Measurements from ENCODE around the gene RARS1.
"Not testable (repeated sequence)": the region's sequence is repeated elsewhere in the genome, so short reads cannot be mapped to it uniquely, and the experiment has no call there.

The RARS1 gene

GRCh38 chr5:168481330-168481788, 4.9 kb upstream of the RARS1 start:
- no peak for DNase-seq

- DNase-seq, result no peak
Observed at GRCh38 chr5:168482361-168482760, 3.9 kb upstream of the RARS1 start.

- no peak for DNase-seq
Observed at GRCh38 chr5:168489059-168489458, 2.8 kb downstream of the RARS1 start.

- DNase-seq, result no peak
Observed at GRCh38 chr5:168494057-168494555, 7.8 kb downstream of the RARS1 start.

GRCh38 chr5:168502563-168503237, 16.4 kb downstream of the RARS1 start:
- DNase-seq, result no peak

GRCh38 chr5:168513861-168514428, 27.7 kb downstream of the RARS1 start:
- no peak for DNase-seq

- DNase-seq, result no peak
Observed at GRCh38 chr5:168525856-168526255, 39.6 kb downstream of the RARS1 start.

- no peak for DNase-seq
Observed at GRCh38 chr5:168527756-168528295, 41.6 kb downstream of the RARS1 start.

GRCh38 chr5:168528521-168529373, 42.5 kb downstream of the RARS1 start, which contains the start of gene FBLL1:
FBLL1 (plus strand) TSS chr5:168529305; CDS start chr5:168529505, 200 bp downstream.
- DNase-seq, result peak in 26 of 51 donors; percentile 4 to 53 (median 24)

GRCh38 chr5:168529374-168530234, 43.3 kb downstream of the RARS1 start:
- peak in 3 of 51 donors; percentile 4 to 48 (median 14) for DNase-seq

- no peak for DNase-seq
Observed at GRCh38 chr5:168530621-168531150, 44.4 kb downstream of the RARS1 start.

GRCh38 chr5:168531191-168531590, 44.9 kb downstream of the RARS1 start:
- DNase-seq, result no peak

GRCh38 chr5:168531987-168532864, 46.0 kb downstream of the RARS1 start:
- no peak for DNase-seq

- DNase-seq, result not testable (repeated sequence)
Observed at GRCh38 chr5:168534351-168534750, 48.1 kb downstream of the RARS1 start.

- DNase-seq, result no peak
Observed at GRCh38 chr5:168537176-168537575, 50.9 kb downstream of the RARS1 start.

GRCh38 chr5:168549554-168549953, 63.3 kb downstream of the RARS1 start:
- no peak for DNase-seq

GRCh38 chr5:168550656-168551055, 64.4 kb downstream of the RARS1 start:
- no peak for DNase-seq

GRCh38 chr5:168552146-168552545, 65.9 kb downstream of the RARS1 start:
- DNase-seq, result no peak

- no peak for DNase-seq
Observed at GRCh38 chr5:168553377-168554130, 67.3 kb downstream of the RARS1 start.

Measured in hypothalamus (tissue), 51 donors.